Stimulated activated CD4-positive, alpha-beta T cell treated with anti-CD3 and anti-CD28 coated beads, Interleukin-12 subunit alpha, Interleukin-12 subunit beta, amount 100 ng/mL, for 4 hours (primary cell): ENCODE measurements around the gene ECT2L.

Source experiments
- DNase-seq: peaks from one replicate; pipeline ENCODE4 v3.0.0-alpha.2; 2020

ECT2L gene

DNA sequence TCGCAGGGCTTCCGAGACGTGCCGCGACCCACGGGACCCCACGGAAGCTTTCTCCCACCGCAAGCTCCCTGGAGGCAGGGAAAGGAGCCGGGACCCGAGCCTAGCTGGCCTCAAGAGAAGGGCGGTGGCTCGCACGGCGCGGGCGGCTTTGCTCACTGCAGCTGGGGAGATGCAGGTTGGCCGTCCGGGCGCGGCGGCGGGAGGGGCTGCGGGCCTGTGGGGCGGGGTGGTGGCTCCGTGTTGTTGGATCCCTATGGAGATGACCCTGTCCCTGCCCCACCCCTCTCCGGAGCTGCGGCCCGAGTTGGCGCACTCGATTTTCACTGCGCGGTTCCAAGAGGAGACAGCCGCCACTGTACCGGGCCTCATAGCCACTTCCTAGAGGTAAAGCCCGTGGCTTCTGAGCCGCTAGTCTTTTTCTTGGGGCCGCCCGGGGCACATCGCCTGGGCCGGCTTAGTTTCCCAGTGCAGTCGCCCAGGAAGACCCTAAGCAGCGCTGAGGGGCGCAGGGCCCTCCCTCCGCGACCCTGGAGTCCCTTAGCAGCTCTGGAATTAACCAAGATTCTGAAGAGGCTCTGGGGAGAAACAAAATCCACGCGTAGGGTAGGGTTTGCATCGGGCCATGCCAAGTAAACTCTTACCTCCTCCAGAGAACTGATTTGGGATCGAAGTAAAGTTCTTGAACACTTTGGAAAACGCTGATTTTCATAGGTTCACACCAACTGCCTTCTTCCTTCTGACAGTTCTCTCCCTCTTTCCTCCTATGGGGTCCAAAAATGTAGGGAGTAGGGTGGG lies at the start of gene ECT2L:
Gene ECT2L (plus strand): TSS at position 279 of the 795 bp plus-strand sequence. CDS start 17,188 bp downstream, outside the sequence.
- no peak for DNase-seq

GRCh38 chr6:138752017-138752416 lies 43.9 kb upstream of the ECT2L start:
- no peak for DNase-seq

- no peak for DNase-seq
Observed at GRCh38 chr6:138757136-138757535, 38.8 kb upstream of the ECT2L start.

DNA sequence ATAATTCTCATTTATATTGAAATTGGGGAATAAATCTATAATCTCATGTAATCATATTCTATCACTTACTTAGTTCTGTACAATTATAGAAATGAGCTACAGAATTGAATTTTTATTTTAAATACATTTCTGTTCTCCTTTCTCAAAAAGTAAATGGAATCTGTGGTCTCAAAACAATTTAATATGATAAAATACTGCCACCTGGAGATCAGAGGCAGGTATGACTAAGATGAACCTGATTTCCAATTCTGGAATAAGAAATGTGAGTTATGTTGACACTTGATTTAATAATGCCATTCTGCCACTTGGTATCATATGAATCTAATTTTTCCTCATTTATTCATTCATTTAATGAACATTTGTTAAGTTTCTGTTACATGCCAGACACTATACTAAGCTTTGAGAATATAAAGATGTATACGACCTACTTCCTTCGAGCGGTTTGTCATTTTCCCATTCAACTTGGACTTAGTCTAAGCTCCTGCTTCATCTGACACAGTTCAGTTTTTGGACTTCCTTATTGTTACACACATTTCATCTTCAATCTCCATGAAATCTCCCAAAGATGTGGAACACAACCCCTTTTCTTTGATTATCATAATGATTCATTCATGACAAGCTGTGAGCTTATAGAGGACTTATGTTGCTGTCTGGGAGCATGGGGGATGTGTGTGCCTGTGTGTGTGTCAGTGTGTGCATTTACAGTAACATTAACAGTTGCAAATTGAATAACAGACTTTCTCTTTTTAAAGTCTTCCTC lies 29.8 kb upstream of the ECT2L start:
- DNase-seq: no peak

DNA sequence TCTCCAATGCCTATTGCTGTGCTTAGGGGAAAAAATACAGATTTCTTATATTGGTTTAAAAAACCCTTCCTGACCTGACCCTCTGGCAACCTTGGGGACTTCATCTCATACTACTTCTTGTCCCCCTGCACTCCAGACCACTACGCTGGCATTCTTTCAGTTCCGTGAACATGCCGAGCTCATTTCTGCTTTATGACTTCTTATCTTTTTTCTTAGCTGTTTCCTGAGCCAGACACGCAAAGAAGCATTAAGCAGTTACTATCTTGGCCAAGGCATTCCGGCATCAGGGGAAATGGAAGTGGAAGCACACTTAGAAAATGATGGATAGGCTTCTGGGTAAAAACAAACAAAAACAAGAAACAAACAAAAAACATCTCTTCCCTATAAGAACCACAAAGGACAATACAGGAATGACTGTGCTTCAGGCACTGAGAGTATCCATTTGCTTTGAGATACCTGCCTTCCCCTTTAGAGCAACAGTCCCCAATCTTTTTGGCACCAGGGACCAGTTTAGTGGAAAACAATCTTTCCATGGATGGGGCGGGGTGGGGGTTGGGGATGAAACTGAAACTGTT lies 26.7 kb upstream of the ECT2L start:
- DNase-seq: no peak

DNA sequence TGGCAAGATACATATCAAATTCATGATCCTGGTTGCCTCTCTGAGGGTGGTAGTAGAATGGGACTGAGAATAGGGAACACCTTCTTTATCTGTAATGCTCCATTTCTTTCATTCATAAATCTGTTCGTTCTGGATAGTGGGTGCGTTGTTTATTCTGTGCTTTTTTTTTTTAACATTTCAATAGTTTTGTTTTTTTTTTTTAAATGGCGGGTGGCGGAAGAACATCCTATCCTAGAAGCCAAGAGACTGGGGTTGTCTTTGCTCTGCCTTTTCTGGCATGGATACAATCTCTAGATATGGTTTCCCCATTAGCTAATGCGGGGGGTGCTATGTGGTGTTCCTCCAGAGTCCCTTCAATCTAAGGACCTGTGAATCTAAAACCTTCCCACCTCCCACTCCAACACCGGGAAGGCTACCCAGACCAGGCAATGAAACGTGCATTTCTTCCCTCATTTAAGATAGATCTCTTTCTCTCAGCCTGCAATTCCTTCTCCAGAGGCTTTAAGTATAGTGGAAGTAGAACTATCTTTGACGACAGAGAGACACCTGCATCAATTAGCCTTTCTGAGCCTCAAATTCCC lies 23.2 kb upstream of the ECT2L start:
- DNase-seq: no peak

DNA sequence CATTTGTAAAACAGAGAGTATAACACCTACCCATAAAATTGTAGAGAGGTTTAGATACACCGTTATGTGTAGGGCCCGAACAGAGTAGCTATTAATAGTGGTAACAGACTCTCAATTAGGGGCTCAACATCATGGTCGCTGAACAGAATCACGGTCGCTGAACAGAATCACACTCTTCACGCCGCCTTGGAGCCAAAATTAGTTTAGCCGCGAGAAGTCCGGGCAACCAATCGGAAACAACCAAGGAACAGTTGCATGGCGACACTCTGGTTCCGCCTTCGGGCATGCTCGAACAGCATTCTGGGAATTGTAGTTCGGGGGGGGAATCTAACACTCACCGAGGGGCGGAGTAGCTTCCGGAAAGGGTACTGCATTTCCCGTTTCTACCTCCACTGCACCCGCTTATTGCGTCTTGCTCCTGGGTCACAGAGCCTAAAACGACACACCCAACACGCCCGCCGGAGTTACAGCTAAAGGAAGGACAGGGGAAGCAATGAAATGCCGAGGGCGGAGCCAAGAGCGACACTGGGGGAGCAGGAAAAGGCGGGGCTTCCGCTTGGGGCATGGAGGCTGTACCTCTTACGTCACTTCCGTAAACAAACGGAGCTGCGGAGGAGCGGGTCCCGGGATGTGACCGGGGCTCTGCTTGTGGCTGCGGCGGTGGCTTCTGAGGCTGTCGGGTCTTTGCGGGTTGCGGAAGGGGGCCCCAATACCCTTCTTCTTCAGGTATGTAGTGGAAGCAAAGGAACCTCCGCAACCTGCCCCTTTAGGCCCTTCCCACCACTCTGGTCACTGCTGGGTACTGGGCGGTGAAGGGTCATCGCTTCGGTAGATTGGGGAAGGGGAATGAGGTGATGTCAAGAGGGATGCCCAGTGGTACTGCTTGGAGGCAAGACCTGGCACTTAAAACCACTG lies 22.5 kb upstream of the ECT2L start, which contains the start of gene CCDC28A:
Gene CCDC28A (plus strand): TSS at position 593 of the 915 bp plus-strand sequence. CDS start 2,352 bp downstream, outside the sequence.
- peak; percentile 83 for DNase-seq

GRCh38 chr6:138774370-138774769 lies 21.5 kb upstream of the ECT2L start:
- DNase-seq: no peak

GRCh38 chr6:138776659-138777058 lies 19.2 kb upstream of the ECT2L start:
- no peak for DNase-seq

DNA sequence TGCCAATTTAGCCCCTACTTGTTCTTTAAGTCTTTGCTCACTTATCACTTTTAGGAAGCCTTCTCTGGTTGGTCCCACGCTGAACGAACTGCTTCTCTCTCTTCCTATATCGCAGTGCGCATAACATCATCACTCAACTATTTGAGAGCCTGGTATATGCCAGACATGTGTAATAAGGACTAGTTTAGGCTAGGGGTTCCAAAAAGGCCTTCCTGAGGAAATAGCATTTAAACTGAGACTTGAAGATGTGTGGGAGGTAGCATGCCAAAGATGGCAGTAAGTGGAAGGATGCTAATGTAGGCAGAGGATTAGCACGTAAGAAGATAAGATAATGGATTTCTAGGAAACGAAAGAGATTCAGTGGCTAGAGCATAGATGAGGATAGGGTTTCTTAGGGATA lies 17.6 kb upstream of the ECT2L start:
- no peak for DNase-seq

GRCh38 chr6:138782243-138782642 lies 13.6 kb upstream of the ECT2L start:
- no peak for DNase-seq

DNA sequence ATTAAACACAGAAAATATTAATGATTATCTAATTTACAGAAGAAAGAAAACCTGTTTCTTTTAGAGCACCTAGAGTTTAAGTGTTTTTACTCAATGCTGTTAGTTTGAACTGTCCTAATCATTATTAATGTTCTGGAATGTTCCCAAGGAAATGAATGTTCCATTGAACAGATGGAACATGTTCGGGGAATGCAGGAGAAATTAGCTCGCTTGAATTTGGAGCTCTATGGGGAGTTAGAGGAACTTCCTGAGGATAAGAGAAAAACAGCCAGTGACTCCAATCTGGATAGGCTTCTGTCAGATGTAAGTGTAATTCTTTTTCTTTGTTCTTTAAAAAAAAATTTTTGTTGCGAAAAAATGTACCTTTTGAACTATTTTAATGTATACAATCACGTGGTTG lies 10.8 kb upstream of the ECT2L start:
- no peak for DNase-seq

DNA sequence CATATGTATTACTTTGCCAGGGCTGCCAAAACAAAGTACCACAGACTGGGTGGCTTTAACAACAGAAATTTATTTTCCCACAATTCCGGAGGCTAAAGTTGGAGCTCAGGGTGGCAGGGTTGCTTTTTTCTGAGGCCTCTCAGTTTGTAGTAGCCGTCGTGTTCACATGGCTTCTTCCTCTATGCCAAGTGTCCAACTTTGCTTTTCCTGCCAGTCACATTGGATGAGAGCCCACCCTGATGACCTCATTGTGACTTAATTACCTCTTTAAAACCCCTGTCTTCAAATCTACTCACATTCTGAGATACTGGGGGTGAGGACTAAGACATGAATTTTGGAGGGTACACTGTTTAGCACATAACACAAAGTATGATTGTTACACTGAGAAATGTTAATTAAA lies 9.9 kb upstream of the ECT2L start:
- no peak for DNase-seq

- no peak for DNase-seq
Observed at GRCh38 chr6:138787138-138787537, 8.7 kb upstream of the ECT2L start.

DNA sequence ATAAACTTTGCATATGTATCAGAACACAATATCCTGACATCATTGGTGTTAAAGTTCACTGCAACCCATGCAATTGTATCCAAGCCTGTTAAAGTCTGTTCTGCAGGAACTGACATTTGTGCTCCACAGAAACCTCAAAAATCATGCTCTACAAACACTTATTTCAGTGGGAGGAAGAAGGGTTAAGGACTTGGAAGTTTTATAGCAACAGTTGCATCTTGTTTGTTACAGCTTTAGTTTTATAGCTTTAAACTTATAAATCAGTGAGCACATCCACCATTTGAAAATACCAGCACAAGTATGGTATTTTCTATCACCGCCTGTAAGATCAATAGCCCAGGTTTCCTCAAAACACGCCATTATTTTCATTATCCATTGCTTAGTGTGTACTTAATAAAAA lies 884 bp downstream of the ECT2L start:
- no peak for DNase-seq

GRCh38 chr6:138797806-138798446 lies 2.0 kb downstream of the ECT2L start:
- DNase-seq: no peak

DNA sequence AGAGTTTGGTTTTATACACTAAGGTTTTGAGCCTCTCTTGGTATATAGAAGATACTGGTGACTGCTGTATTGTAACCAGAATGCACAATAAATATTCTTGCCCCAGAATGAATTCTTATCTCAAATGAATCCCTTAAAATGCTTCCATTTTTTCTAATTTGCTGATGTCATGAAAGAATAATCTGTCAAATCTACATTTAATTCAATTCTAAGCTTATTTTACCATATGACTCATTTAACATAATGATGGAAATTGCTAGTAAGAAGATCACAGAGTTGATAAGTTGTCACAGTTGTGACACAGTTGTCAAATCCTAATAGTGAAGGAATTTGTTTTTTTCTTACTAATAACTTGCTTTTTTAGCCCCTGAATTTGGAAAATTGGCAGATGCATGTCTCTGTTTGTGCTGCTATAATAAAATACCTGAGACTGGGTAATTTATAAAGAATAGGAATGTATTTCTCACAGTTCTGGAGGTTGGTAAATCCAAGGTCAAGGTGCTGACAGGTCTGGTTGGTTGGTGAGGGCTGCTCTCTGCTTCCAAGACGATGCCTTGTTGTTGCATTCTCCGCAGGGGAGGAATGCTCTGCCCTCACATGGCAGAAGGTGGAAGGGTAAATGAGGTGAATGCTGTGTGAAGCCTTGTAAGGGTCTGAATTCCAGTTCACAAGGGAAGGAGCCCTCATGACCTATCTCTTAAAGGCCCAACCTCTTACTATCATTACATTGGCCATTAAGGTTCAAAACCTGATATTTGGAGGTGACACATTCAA lies 4.7 kb downstream of the ECT2L start:
- no peak for DNase-seq

GRCh38 chr6:138803331-138803730 lies 7.4 kb downstream of the ECT2L start:
- DNase-seq: no peak

DNA sequence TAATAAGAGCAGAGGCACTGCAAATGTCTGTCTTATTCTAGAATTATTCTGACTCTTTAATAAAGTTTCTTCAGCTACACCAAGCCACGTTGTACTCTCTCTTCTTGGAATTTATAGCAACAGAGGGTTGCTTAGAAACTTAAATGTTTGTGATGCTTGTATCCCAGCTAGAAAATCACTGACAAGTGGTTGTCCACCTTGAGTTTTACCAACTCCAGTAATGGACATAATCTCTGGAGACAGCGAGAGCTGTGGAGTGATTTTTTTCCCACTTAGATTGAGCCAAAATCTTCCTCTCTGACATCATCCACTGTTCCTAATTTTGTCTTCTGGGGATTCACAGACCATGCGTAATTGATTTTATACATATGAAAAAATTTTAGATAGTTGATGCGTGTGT lies 8.0 kb downstream of the ECT2L start:
- DNase-seq: no peak

- no peak for DNase-seq
Observed at GRCh38 chr6:138805016-138805765, 9.3 kb downstream of the ECT2L start.
